ENCODE measurements around the gene TNFSF10.
"Not testable (repeated sequence)": the region's sequence is repeated elsewhere in the genome, so short reads cannot be mapped to it uniquely, and the experiment has no call there.

The TNFSF10 gene

DNA sequence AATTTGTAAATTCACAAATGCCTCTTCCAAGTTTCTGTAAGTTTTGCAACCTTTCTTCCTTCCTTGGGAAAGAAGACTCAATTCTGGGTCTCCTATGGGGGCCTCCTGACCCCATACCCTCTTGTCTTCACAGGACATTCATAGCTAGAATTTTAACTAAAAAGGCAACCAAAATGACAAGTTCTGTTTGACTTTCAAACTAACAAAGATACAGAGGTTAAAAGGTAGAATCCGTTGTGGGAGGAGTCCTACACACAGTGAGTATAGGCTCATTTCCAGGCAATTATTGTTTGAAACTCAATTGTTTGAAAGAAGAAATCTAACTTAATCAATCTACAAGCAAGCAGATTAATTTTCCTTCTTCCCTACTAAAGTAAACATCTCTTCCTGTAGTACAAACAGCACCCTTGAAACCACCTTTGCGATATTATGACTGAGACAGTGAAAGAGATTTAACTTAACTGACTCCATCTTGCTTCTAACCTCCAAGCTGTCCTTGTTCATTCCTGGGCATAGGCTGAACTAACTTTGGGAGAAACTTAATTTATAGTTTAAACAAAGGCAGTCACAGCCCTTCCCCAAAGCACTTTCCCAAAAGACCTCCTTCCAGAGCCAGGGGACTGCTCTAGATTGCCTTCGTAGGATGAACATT lies 14.4 kb upstream of the TNFSF10 start:
- no peaks in the 10 kb centered on the region for H3K36me3 Mint-ChIP-seq
- no peaks in the 10 kb centered on the region for H3K9me3 Mint-ChIP-seq
- H3K27ac Mint-ChIP-seq, result no peak overlapping the region
- ATAC-seq (replicated peaks), result no peak
- H3K27me3 Mint-ChIP-seq, result no peaks in the 10 kb centered on the region
- DNase-seq, result no peak
- H3K4me3 Mint-ChIP-seq, result no peak overlapping the region
- H3K4me1 Mint-ChIP-seq, result peaks cover 11 to 28% of the 10 kb centered on the region in 2 donors

- H3K4me1 Mint-ChIP-seq, result peaks cover 11 to 28% of the 10 kb centered on the region in 2 donors
- DNase-seq (no peak), ATAC-seq (replicated peaks) (peak in 1 of 2 donors; percentile 20)
- H3K4me3 Mint-ChIP-seq, result no peak overlapping the region
- H3K36me3 Mint-ChIP-seq, result no peaks in the 10 kb centered on the region
- H3K9me3 Mint-ChIP-seq, result no peaks in the 10 kb centered on the region
- H3K27me3 Mint-ChIP-seq, result no peaks in the 10 kb centered on the region
- no peak overlapping the region for H3K27ac Mint-ChIP-seq
Measured at GRCh38 chr3:172536993-172537419, 13.8 kb upstream of the TNFSF10 start.

DNA sequence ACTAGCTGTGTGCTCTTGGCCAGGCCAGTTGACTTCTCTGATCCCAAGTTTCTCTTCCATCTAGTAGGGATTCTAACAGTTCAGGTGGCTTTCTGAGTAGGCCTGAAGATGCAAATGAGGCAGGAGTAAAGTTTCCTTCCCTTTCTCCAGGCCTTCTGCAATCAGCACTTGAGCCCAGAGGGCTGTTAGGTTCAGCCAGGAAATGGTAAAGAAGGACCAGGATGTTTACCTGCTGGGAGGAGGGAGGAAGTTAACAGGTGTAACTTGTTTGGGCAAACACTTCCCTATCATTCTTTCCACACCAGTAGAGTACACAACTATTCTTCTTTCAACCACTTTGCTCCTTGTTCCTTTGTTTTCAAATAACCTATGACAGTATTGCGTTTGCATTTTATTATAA lies 13.3 kb upstream of the TNFSF10 start:
- no peak for DNase-seq
- Mint-ChIP-seq H3K27me3 (no peaks in the 10 kb centered on the region), H3K27ac (no peak overlapping the region), H3K4me1 (peaks cover 11 to 28% of the 10 kb centered on the region in 2 donors), H3K36me3 (no peaks in the 10 kb centered on the region), H3K4me3 (no peak overlapping the region), H3K9me3 (no peaks in the 10 kb centered on the region)
- ATAC-seq (replicated peaks), result no peak

GRCh38 chr3:172530566-172530965 lies 7.3 kb upstream of the TNFSF10 start:
- peak; percentile 27 to 43 for ATAC-seq (replicated peaks)
- Mint-ChIP-seq H3K36me3 (no peaks in the 10 kb centered on the region), H3K27ac (no peak overlapping the region), H3K9me3 (no peaks in the 10 kb centered on the region), H3K4me3 (no peak overlapping the region), H3K4me1 (peaks cover 0 to 2% of the 10 kb centered on the region in 2 donors), H3K27me3 (no peaks in the 10 kb centered on the region)
- DNase-seq, result no peak

DNA sequence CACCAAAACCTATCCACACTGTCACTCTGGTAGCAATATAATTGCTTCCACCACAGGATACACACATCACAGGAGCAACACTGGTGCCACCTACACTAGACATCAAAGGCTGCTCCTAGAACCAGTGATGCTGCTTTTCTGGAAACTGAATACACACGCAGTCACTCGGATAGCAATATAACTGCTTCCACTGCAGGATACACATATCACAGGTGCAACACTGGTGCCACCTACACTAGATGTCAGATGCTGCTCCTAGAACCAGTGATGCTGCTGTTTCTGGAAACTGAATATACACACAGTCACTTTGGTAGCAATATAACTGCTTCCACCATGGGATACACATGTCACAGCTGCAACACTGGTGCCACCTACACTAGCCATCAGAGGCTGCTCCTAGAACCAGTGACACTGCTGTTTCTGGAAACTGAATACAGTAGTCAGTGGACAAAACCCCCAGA lies 6.9 kb upstream of the TNFSF10 start:
- Mint-ChIP-seq H3K4me3 (no peak overlapping the region), H3K4me1 (peaks cover 0 to 2% of the 10 kb centered on the region in 2 donors), H3K36me3 (no peaks in the 10 kb centered on the region), H3K27me3 (no peaks in the 10 kb centered on the region), H3K9me3 (no peaks in the 10 kb centered on the region), H3K27ac (no peak overlapping the region)
- ATAC-seq (replicated peaks) (peak in 1 of 2 donors; percentile 43), DNase-seq (no peak)

- H3K9me3 Mint-ChIP-seq, result no peaks in the 10 kb centered on the region
- H3K4me1 Mint-ChIP-seq, result peaks cover 7 to 9% of the 10 kb centered on the region in 2 donors
- H3K27ac Mint-ChIP-seq, result no peak overlapping the region
- no peak overlapping the region for H3K4me3 Mint-ChIP-seq
- no peaks in the 10 kb centered on the region for H3K27me3 Mint-ChIP-seq
- H3K36me3 Mint-ChIP-seq, result no peaks in the 10 kb centered on the region
- ATAC-seq (replicated peaks), result no peak
- DNase-seq, result no peak
Measured at GRCh38 chr3:172528677-172529076, 5.4 kb upstream of the TNFSF10 start.

DNA sequence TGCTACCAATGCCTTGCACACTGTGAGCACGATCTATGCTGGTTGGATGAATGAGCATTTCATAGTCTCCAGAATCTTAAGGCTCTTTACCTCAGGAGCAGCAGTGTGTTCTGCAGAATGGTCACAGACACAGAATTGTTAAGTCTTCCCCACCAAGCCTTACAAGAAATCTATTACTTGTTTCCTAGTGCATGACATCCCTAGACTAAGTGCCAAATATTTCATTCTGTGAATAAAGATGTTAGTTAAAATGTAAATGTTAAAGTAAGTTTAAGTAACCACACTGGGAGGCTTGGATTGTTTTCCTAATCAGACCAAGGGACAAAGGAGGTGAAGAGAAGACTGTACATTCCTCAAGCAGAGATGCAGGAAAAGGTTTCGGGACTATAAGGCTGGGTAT lies 4.1 kb upstream of the TNFSF10 start:
- Mint-ChIP-seq H3K4me1 (peaks cover 11 to 19% of the 10 kb centered on the region in 2 donors), H3K27ac (no peak overlapping the region), H3K36me3 (no peaks in the 10 kb centered on the region), H3K9me3 (no peaks in the 10 kb centered on the region), H3K27me3 (no peaks in the 10 kb centered on the region), H3K4me3 (no peak overlapping the region)
- ATAC-seq (replicated peaks) (no peak), DNase-seq (no peak)

- peaks cover 23 to 36% of the 10 kb centered on the region in 2 donors for H3K4me1 Mint-ChIP-seq
- no peak overlapping the region for H3K4me3 Mint-ChIP-seq
- no peak for DNase-seq
- ATAC-seq (replicated peaks), result no peak
- no peaks in the 10 kb centered on the region for H3K27me3 Mint-ChIP-seq
- H3K9me3 Mint-ChIP-seq, result no peaks in the 10 kb centered on the region
- no peaks in the 10 kb centered on the region for H3K36me3 Mint-ChIP-seq
- H3K27ac Mint-ChIP-seq, result no peak overlapping the region
Measured at GRCh38 chr3:172525116-172525613, 1.9 kb upstream of the TNFSF10 start.

DNA sequence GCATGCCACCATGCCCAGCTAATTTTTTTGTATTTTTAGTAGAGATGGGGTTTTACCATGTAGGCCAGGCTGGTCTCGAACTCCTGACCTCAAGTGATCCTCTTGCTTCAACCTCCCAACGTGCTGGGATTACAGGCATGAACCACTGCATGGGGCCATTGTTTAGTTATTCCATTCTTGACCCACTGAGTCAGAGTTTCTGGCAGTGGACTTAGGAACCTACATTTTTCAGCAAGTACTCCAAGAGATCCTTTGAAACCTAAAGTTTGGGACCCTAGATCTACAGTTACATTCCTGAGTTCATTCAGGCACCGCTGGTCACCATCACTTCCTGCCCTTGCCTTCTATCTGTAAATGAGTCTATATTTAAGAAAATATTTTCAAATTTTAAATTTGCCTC lies 1.4 kb upstream of the TNFSF10 start:
- no peak overlapping the region for H3K27ac Mint-ChIP-seq
- H3K4me3 Mint-ChIP-seq, result no peak overlapping the region
- H3K36me3 Mint-ChIP-seq, result no peaks in the 10 kb centered on the region
- DNase-seq (no peak), ATAC-seq (replicated peaks) (no peak)
- no peaks in the 10 kb centered on the region for H3K9me3 Mint-ChIP-seq
- no peaks in the 10 kb centered on the region for H3K27me3 Mint-ChIP-seq
- H3K4me1 Mint-ChIP-seq, result peaks cover 25 to 41% of the 10 kb centered on the region in 2 donors

DNA sequence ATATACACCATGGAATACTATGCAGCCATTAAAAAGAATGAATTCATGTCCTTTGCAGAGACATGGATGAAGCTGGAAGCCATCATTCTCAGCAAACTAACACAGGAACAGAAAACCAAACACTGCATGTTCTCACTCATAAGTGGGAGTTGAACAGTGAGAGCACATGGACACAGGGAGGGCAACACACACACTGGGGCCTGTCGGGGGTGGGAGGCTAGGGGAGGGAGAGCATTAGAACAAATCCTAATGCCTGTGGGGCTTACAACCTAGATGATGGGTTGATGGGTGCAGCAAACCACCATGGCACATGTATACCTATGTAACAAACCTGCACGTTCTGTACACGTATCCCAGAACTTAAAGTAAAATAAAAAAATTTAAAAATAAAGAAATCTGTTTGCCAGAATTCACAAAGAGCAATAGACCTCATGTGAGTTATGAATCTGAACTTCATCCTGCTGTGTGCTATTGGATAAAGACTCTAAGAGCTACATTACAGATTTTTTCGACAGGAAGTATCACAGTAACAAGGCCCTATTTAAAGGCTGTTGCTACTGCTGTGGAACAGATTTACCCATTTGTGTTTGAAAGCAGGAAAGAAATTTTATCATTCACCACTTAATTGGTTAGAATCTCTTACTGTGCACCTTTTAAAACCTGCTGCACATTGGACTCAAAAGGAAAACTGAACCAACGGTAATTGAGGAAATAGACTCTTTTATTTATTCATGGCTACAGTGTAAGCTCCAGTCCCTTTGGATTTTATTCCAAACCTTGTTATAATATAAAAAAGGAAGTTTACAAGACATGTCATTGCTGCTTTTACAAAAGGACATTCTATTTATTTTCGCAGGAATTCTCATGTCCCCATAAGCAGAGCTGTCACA lies 1.1 kb downstream of the TNFSF10 start:
- not testable (repeated sequence) for DNase-seq; H3K9me3 Mint-ChIP-seq; H3K27me3 Mint-ChIP-seq; ATAC-seq (replicated peaks); H3K36me3 Mint-ChIP-seq
- H3K27ac Mint-ChIP-seq, result peak overlapping the region; percentile 94
- peaks cover 28 to 52% of the 10 kb centered on the region in 2 donors for H3K4me1 Mint-ChIP-seq
- peak overlapping the region; percentile 89 to 90 for H3K4me3 Mint-ChIP-seq

- Mint-ChIP-seq H3K27me3 (no peaks in the 10 kb centered on the region), H3K9me3 (no peaks in the 10 kb centered on the region), H3K36me3 (peaks cover 0 to 7% of the 10 kb centered on the region in 2 donors), H3K27ac (no peak overlapping the region), H3K4me1 (peaks cover 37 to 69% of the 10 kb centered on the region in 2 donors), H3K4me3 (peak overlapping the region; percentile 30 to 57)
- ATAC-seq (replicated peaks), result peak; percentile 72 to 75
- DNase-seq, result no peak
Measured at GRCh38 chr3:172520301-172520831, 2.9 kb downstream of the TNFSF10 start.

DNA sequence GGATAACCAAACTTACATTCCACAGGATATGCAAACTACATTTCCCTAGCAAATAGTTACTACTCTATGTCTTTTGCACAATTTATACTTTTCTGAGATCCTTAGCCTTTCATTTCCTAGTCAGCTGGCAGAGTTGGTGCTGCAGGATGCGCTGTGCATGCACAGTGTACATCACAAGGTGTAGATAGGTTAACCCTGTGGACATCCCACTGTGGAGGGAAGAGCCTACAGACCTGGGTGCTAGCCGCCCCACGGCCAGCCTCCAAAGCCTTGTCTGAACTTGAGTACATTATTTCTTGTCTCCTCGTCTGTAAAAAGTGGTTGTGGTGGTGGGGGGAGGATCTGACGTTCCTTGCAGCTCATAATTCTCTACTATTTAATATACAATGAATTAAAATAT lies 3.5 kb downstream of the TNFSF10 start:
- peaks cover 40 to 76% of the 10 kb centered on the region in 2 donors for H3K4me1 Mint-ChIP-seq
- no peak for DNase-seq
- H3K27me3 Mint-ChIP-seq, result no peaks in the 10 kb centered on the region
- H3K9me3 Mint-ChIP-seq, result no peaks in the 10 kb centered on the region
- H3K27ac Mint-ChIP-seq, result no peak overlapping the region
- H3K36me3 Mint-ChIP-seq, result peaks cover 0 to 8% of the 10 kb centered on the region in 2 donors
- no peak overlapping the region for H3K4me3 Mint-ChIP-seq
- ATAC-seq (replicated peaks), result no peak

- Mint-ChIP-seq H3K27ac (no peak overlapping the region), H3K36me3 (peaks cover 0 to 13% of the 10 kb centered on the region in 2 donors)
- DNase-seq, result no peak
Measured at GRCh38 chr3:172518929-172519640, 4.1 kb downstream of the TNFSF10 start.

More at GRCh38 chr3:172518929-172519640, 4.1 kb downstream of the TNFSF10 start:
- no peaks in the 10 kb centered on the region for H3K9me3 Mint-ChIP-seq
- no peaks in the 10 kb centered on the region for H3K27me3 Mint-ChIP-seq
- no peak for ATAC-seq (replicated peaks)
- peaks cover 40 to 78% of the 10 kb centered on the region in 2 donors for H3K4me1 Mint-ChIP-seq
- H3K4me3 Mint-ChIP-seq, result no peak overlapping the region

Data from stimulated activated naive B cell treated with anti-CD40 and anti-IgM and Interleukin-4, amounts not matched to agents 10 μg/mL and 1 μg/mL and 100 μg/mL, for 72 hours (primary cell).